ENCODE measurements around the gene HLA-DQB1.

DNA sequence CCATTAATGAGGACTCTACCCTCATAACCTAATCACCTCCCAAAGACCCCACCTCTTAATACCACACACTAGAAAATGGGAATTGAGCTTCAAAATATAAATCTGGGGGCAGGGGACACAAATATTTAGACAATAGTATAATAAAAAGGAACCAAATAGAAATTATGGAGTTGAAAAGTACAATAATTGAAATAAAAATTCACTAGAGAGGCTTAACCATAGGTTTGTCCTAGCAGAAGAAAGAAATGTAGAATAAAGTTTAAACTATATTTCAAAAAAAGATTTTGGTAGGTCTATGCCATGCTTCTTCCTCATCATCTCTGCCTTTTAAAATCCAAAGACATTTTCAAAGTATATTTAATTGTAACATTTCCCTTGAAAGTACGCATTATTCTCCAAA is 48.7 kb downstream of the HLA-DQB1 start:
- no peak for TF ChIP-seq POLR2A (IDR thresholded peaks at IDR 0.05)
- TF ChIP-seq, protein P1, sequence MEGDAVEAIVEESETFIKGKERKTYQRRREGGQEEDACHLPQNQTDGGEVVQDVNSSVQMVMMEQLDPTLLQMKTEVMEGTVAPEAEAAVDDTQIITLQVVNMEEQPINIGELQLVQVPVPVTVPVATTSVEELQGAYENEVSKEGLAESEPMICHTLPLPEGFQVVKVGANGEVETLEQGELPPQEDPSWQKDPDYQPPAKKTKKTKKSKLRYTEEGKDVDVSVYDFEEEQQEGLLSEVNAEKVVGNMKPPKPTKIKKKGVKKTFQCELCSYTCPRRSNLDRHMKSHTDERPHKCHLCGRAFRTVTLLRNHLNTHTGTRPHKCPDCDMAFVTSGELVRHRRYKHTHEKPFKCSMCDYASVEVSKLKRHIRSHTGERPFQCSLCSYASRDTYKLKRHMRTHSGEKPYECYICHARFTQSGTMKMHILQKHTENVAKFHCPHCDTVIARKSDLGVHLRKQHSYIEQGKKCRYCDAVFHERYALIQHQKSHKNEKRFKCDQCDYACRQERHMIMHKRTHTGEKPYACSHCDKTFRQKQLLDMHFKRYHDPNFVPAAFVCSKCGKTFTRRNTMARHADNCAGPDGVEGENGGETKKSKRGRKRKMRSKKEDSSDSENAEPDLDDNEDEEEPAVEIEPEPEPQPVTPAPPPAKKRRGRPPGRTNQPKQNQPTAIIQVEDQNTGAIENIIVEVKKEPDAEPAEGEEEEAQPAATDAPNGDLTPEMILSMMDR (IDR thresholded peaks at IDR 0.05) = no peak
- no peak for TF ChIP-seq POLR2AphosphoS5 (IDR thresholded peaks at IDR 0.05)
- no peak for TF ChIP-seq EP300 (IDR thresholded peaks at IDR 0.05; ENCODE audit: low read depth)
